ENCODE measurements around the gene SNAPIN.

Gene SNAPIN

GRCh38 chr1:153678519-153679336 lies 20.2 kb downstream of the SNAPIN start, which contains the start of gene NPR1:
NPR1 (plus strand) TSS chr1:153678688; CDS start chr1:153679109, 421 bp downstream.
- Histone ChIP-seq H3K4me3 (ENCODE audit: insufficient read length, low read depth) (peak within 1 kb of the TSS; percentile 67), H3K9ac (ENCODE audit: insufficient read length, low read depth) (peak within 1 kb of the TSS; percentile 82), H3K4me1 (ENCODE audit: insufficient read depth, insufficient read length) (peaks cover 18% of the 10 kb centered on the region), H3K27me3 (ENCODE audit: insufficient read depth, insufficient read length) (peaks cover 45% of the 10 kb centered on the region), H3K36me3 (ENCODE audit: insufficient read depth, insufficient read length, low read length) (no peaks in the 10 kb centered on the region), H3K9me3 (ENCODE audit: insufficient read depth, low read length) (no peaks in the 10 kb centered on the region)
- DNase-seq (ENCODE audit: low read depth, low spot score) = no peak
- TF ChIP-seq SUZ12 (IDR thresholded peaks at IDR 0.05; ENCODE audit: extremely low read depth, insufficient read depth, insufficient read length) (no peak), ZNF274 (IDR thresholded peaks at IDR 0.05; ENCODE audit: low read depth, low read length) (no peak), YY1 (IDR thresholded peaks at IDR 0.05; ENCODE audit: insufficient read depth, insufficient read length) (no peak)

DNA sequence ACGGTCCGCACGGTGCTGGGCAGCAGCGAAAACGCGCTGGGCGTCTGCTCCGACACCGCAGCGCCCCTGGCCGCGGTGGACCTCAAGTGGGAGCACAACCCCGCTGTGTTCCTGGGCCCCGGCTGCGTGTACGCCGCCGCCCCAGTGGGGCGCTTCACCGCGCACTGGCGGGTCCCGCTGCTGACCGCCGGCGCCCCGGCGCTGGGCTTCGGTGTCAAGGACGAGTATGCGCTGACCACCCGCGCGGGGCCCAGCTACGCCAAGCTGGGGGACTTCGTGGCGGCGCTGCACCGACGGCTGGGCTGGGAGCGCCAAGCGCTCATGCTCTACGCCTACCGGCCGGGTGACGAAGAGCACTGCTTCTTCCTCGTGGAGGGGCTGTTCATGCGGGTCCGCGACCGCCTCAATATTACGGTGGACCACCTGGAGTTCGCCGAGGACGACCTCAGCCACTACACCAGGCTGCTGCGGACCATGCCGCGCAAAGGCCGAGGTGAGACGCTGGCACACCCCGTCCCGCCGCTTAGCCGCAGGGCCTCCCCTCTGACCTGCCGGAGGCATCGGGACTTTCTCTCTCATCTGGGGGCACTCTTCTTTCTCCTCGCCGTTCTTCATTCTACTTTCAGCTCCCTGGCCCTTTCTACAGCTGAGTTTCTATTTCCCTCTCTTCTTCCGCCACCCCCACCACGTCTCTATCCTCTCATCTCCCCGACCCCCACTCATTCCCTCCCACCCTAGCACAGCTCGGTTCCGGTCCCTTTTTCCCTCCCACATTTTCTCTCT lies 21.0 kb downstream of the SNAPIN start:
- TF ChIP-seq YY1 (IDR thresholded peaks at IDR 0.05; ENCODE audit: insufficient read depth, insufficient read length) (no peak), ZNF274 (IDR thresholded peaks at IDR 0.05; ENCODE audit: low read depth, low read length) (no peak), SUZ12 (IDR thresholded peaks at IDR 0.05; ENCODE audit: extremely low read depth, insufficient read depth, insufficient read length) (peak; percentile 82)
- Histone ChIP-seq H3K4me3 (ENCODE audit: insufficient read length, low read depth) (peak overlapping the region; percentile 67), H3K36me3 (ENCODE audit: insufficient read depth, insufficient read length, low read length) (no peaks in the 10 kb centered on the region), H3K27me3 (ENCODE audit: insufficient read depth, insufficient read length) (peaks cover 45% of the 10 kb centered on the region), H3K9ac (ENCODE audit: insufficient read length, low read depth) (peak overlapping the region; percentile 82), H3K9me3 (ENCODE audit: insufficient read depth, low read length) (no peaks in the 10 kb centered on the region), H3K4me1 (ENCODE audit: insufficient read depth, insufficient read length) (peaks cover 22% of the 10 kb centered on the region)
- DNase-seq (ENCODE audit: low read depth, low spot score) = no peak

DNA sequence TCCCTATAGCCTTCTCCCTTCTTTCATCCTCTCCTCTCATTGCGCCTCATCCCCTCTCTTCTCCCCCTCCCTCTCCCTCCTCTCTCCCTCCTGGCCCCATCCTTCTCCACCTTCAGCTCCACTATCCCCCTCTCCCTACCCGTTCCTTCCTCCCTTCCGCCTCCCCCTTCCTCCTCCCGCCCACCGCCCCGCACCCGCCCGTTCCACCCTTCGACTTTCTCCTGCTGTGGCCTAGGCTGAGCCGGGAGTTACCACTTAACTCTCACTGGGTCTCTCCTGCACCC lies 21.6 kb downstream of the SNAPIN start:
- TF ChIP-seq ZNF274 (IDR thresholded peaks at IDR 0.05; ENCODE audit: low read depth, low read length) = no peak
- TF ChIP-seq YY1 (IDR thresholded peaks at IDR 0.05; ENCODE audit: insufficient read depth, insufficient read length) = no peak
- TF ChIP-seq SUZ12 (IDR thresholded peaks at IDR 0.05; ENCODE audit: extremely low read depth, insufficient read depth, insufficient read length) = no peak
- H3K4me1 ChIP-seq (ENCODE audit: insufficient read depth, insufficient read length) = peaks cover 27% of the 10 kb centered on the region
- H3K9me3 ChIP-seq (ENCODE audit: insufficient read depth, low read length) = no peaks in the 10 kb centered on the region
- DNase-seq (ENCODE audit: low read depth, low spot score) = no peak
- peak overlapping the region; percentile 82 for H3K9ac ChIP-seq (ENCODE audit: insufficient read length, low read depth)
- H3K36me3 ChIP-seq (ENCODE audit: insufficient read depth, insufficient read length, low read length) = no peaks in the 10 kb centered on the region
- peak overlapping the region; percentile 67 for H3K4me3 ChIP-seq (ENCODE audit: insufficient read length, low read depth)
- peaks cover 45% of the 10 kb centered on the region for H3K27me3 ChIP-seq (ENCODE audit: insufficient read depth, insufficient read length)

- Histone ChIP-seq H3K4me1 (ENCODE audit: insufficient read depth, insufficient read length) (peaks cover 27% of the 10 kb centered on the region), H3K4me3 (ENCODE audit: insufficient read length, low read depth) (no peak overlapping the region), H3K27me3 (ENCODE audit: insufficient read depth, insufficient read length) (peaks cover 42% of the 10 kb centered on the region), H3K9ac (ENCODE audit: insufficient read length, low read depth) (no peak overlapping the region), H3K36me3 (ENCODE audit: insufficient read depth, insufficient read length, low read length) (peaks cover 3% of the 10 kb centered on the region), H3K9me3 (ENCODE audit: insufficient read depth, low read length) (no peaks in the 10 kb centered on the region)
- TF ChIP-seq ZNF274 (IDR thresholded peaks at IDR 0.05; ENCODE audit: low read depth, low read length) (no peak), SUZ12 (IDR thresholded peaks at IDR 0.05; ENCODE audit: extremely low read depth, insufficient read depth, insufficient read length) (no peak), YY1 (IDR thresholded peaks at IDR 0.05; ENCODE audit: insufficient read depth, insufficient read length) (no peak)
- no peak for DNase-seq (ENCODE audit: low read depth, low spot score)
These were observed 24.2 kb downstream of the SNAPIN start for GRCh38 chr1:153682730-153683129.

DNA sequence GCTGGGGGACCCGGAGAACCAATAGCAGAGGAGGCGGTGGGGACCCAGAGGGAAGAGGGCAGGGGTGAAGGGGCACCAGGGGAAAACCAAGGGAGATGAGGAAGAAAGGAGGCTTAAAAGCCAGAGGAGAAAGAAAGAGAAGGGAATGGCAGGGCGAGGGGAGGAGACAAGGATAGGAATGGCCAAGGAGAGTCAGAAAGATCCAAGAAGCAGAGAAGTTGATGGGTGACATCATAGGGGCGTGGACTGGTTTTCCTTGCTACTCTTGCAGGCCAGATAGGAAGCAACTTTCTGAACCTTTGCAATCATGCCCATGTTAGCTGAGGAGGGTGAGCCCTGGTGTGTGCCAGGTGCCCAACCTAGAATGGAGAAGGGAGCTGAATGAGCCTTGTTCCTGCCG lies 25.4 kb downstream of the SNAPIN start:
- Histone ChIP-seq H3K36me3 (ENCODE audit: insufficient read depth, insufficient read length, low read length) (peaks cover 3% of the 10 kb centered on the region), H3K27me3 (ENCODE audit: insufficient read depth, insufficient read length) (peaks cover 31% of the 10 kb centered on the region), H3K9ac (ENCODE audit: insufficient read length, low read depth) (no peak overlapping the region), H3K4me1 (ENCODE audit: insufficient read depth, insufficient read length) (peaks cover 33% of the 10 kb centered on the region), H3K9me3 (ENCODE audit: insufficient read depth, low read length) (no peaks in the 10 kb centered on the region), H3K4me3 (ENCODE audit: insufficient read length, low read depth) (no peak overlapping the region)
- no peak for DNase-seq (ENCODE audit: low read depth, low spot score)
- TF ChIP-seq ZNF274 (IDR thresholded peaks at IDR 0.05; ENCODE audit: low read depth, low read length) (no peak), YY1 (IDR thresholded peaks at IDR 0.05; ENCODE audit: insufficient read depth, insufficient read length) (no peak)

DNA sequence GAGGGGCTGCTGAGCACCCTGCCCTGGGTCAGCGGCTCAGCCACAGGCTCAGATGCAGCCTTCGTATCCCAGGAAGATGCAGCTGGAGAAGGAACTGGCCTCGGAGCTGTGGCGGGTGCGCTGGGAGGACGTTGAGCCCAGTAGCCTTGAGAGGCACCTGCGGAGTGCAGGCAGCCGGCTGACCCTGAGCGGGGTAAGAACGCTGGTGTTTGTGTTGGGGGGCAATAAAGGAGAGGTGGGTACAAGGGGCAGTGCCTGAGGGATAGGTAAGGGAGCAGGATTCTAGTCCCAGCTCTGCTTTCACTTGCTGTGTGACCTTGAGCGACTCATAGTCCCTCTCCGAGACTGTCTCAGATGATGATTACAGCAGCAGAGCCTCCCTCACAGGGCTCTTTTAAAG lies 26.4 kb downstream of the SNAPIN start:
- Histone ChIP-seq H3K4me3 (ENCODE audit: insufficient read length, low read depth) (no peak overlapping the region), H3K4me1 (ENCODE audit: insufficient read depth, insufficient read length) (peaks cover 27% of the 10 kb centered on the region), H3K27me3 (ENCODE audit: insufficient read depth, insufficient read length) (peaks cover 20% of the 10 kb centered on the region)

More for the DNA sequence above, 26.4 kb downstream of the SNAPIN start:
- no peaks in the 10 kb centered on the region for H3K9me3 ChIP-seq (ENCODE audit: insufficient read depth, low read length)
- TF ChIP-seq SUZ12 (IDR thresholded peaks at IDR 0.05; ENCODE audit: extremely low read depth, insufficient read depth, insufficient read length) (no peak), YY1 (IDR thresholded peaks at IDR 0.05; ENCODE audit: insufficient read depth, insufficient read length) (no peak), ZNF274 (IDR thresholded peaks at IDR 0.05; ENCODE audit: low read depth, low read length) (no peak)
- peaks cover 3% of the 10 kb centered on the region for H3K36me3 ChIP-seq (ENCODE audit: insufficient read depth, insufficient read length, low read length)
- H3K9ac ChIP-seq (ENCODE audit: insufficient read length, low read depth) = peak overlapping the region; percentile 37
- DNase-seq (ENCODE audit: low read depth, low spot score) = no peak
